Panc1 (cell line): ENCODE data around the gene CMTM8. TPM values are rescaled to one million over a fixed set of nuclear protein-coding genes. Genes with fewer than 3 reads are reported as not detected.

Experiments
- ATAC-seq: fragments of 200-7000 bp; cut with Tn5 transposase; 2 replicates; pipeline ENCODE4 v1.9.1; 2020; ENCODE audit warnings: mild to moderate bottlenecking, moderate library complexity
- BruUV-seq: library from RNA; stranded (reverse); fragments of 400-500 nt; replicated peaks from 2 replicates; lab custom pipeline; 2021; lab: Mats Ljungman, UMichigan
- CTCF ChIA-PET: fragments of 300-600 bp; sonication (Branson Sonifier 250); formaldehyde crosslinking; loops from one replicate; lab custom pipeline; 2022; ENCODE audit warnings: antibody characterized with exemption; lab: Charles Lee
- POLR2A ChIA-PET: fragments of 300-600 bp; sonication (Branson Sonifier 250); formaldehyde crosslinking; loops from one replicate; lab custom pipeline; 2022; ENCODE audit warnings: antibody characterized with exemption; lab: Charles Lee
- DNase-seq: peaks from one replicate; pipeline ENCODE4 v3.0.0-alpha.2; 2010; ENCODE audit warnings: low read depth, low spot score
- H3K27ac ChIP-seq: 2 replicates; pipeline ENCODE4 v1.5.1; 2011; ENCODE audit warnings: mild to moderate bottlenecking, low read length, inconsistent platforms
- H3K27me3 ChIP-seq: fragments of 200-500 bp; sonication (Bioruptor generic); 2 replicates; pipeline ENCODE4 v1.6.0; 2014; ENCODE audit warnings: low read length, inconsistent platforms; ENCODE audit not compliant: control insufficient read depth, insufficient read depth
- H3K36me3 ChIP-seq: fragments of 200-500 bp; sonication (Bioruptor generic); 2 replicates; pipeline ENCODE4 v1.5.1; 2014; ENCODE audit warnings: inconsistent platforms, mild to moderate bottlenecking, low read length, moderate library complexity; ENCODE audit not compliant: control insufficient read depth, insufficient read depth
- H3K4me1 ChIP-seq: 2 replicates; pipeline ENCODE4 v1.5.1; 2011; ENCODE audit warnings: inconsistent platforms, mild to moderate bottlenecking, low read length, moderate library complexity; ENCODE audit not compliant: control insufficient read depth, insufficient read depth
- H3K4me3 ChIP-seq, 2 experiments: 2 replicates each; pipeline ENCODE4 v1.5.1; 2011 to 2012; ENCODE audit warnings: low read depth in 2 of 2, low read length in 2 of 2, mild to moderate bottlenecking in 2 of 2, inconsistent platforms in 1 of 2, moderate library complexity in 1 of 2
- H3K9me3 ChIP-seq: fragments of 200-500 bp; sonication (Bioruptor generic); 2 replicates; pipeline ENCODE4 v1.5.1; 2014; ENCODE audit warnings: low read depth, mild to moderate bottlenecking, inconsistent platforms, low read length, moderate library complexity; ENCODE audit not compliant: control insufficient read depth, insufficient read depth
- CTCF ChIP-seq: fragments of 450-650 bp; IDR thresholded peaks from 2 replicates; pipeline ENCODE4 v1.5.1; 2017; ENCODE audit warnings: mild to moderate bottlenecking
- POLR2AphosphoS5 ChIP-seq: IDR thresholded peaks from 2 replicates; pipeline ENCODE4 v1.6.1; 2012; ENCODE audit warnings: mild to moderate bottlenecking, low read depth, low read length, moderate library complexity
- REST ChIP-seq, 2 experiments: IDR thresholded peaks; 2 replicates each; pipeline ENCODE4 v1.6.1; 2011 to 2012; ENCODE audit warnings: low read depth in 2 of 2, control low read depth in 1 of 2, low read length in 1 of 2, mild to moderate bottlenecking in 1 of 2, moderate library complexity in 1 of 2; ENCODE audit not compliant: insufficient read depth in 1 of 2
- SIN3A ChIP-seq: IDR thresholded peaks from 2 replicates; pipeline ENCODE4 v1.6.1; 2012; ENCODE audit warnings: low read depth, mild to moderate bottlenecking, low read length, moderate library complexity, borderline replicate concordance; ENCODE audit not compliant: insufficient read depth
- TCF7L2 ChIP-seq: IDR thresholded peaks from 2 replicates; pipeline ENCODE4 v1.6.1; 2011; ENCODE audit warnings: mild to moderate bottlenecking, low read depth, low read length, inconsistent platforms
- in situ Hi-C: cut with HindIII; loops from 2 replicates; pipeline ENCODE4 v1.10.0; 2016; ENCODE audit warnings: low sequenced_read_pairs, low pct_unique_long_range_greater_than_20kb
- intact Hi-C: fragments of 100-400 bp; cut with micrococcal nuclease; formaldehyde crosslinking; loops from one replicate; pipeline ENCODE4 v1.10.0; 2022; ENCODE audit not compliant: unreplicated experiment
- total RNA-seq: library from RNA; stranded (reverse); gene quantifications from one replicate; pipeline ENCODE4 v1.2.1, GENCODE V29; 2021; ENCODE audit not compliant: unreplicated experiment

CMTM8 gene
- total RNA-seq, 1 experiment from 2014 or later, result 9.8 TPM

GRCh38 chr3:32325927-32326326 is 87.4 kb downstream of the CMTM8 start:
- DNase-seq (no peak), ATAC-seq (no peak)
- H3K4me3 ChIP-seq, result no peak overlapping the region
- H3K27ac ChIP-seq, result no peak overlapping the region
- H3K4me1 ChIP-seq, result no peaks in the 10 kb centered on the region
- H3K36me3 ChIP-seq, result no peaks in the 10 kb centered on the region
- in situ Hi-C loops, result no loop called here
- CTCF ChIA-PET, result no interaction called here
- H3K27me3 ChIP-seq, result no peaks in the 10 kb centered on the region
- TF ChIP-seq SIN3A (no peak), CTCF (no peak), REST (IDR thresholded peaks at IDR 0.05; ENCODE audit: insufficient read depth in 1 of 2, low read depth in 2 of 2, low read length in 1 of 2) (no peak), TCF7L2 (no peak), POLR2AphosphoS5 (no peak)
- no TSS peak for BruUV-seq
- intact Hi-C loops, result no loop called here
- no peaks in the 10 kb centered on the region for H3K9me3 ChIP-seq
- POLR2A ChIA-PET, result no interaction called here

GRCh38 chr3:32326795-32327194 is 88.3 kb downstream of the CMTM8 start:
- DNase-seq, result no peak
- BruUV-seq, result no TSS peak
- Histone ChIP-seq H3K9me3 (no peaks in the 10 kb centered on the region), H3K27me3 (no peaks in the 10 kb centered on the region), H3K27ac (no peak overlapping the region), H3K36me3 (no peaks in the 10 kb centered on the region), H3K4me3 (no peak overlapping the region), H3K4me1 (no peaks in the 10 kb centered on the region)
- CTCF ChIA-PET, result no interaction called here
- POLR2A ChIA-PET, result no interaction called here
- in situ Hi-C loops, result no loop called here
- intact Hi-C loops, result no loop called here
- no peak for ATAC-seq
- TF ChIP-seq TCF7L2 (no peak), REST (IDR thresholded peaks at IDR 0.05; ENCODE audit: insufficient read depth in 1 of 2, low read depth in 2 of 2, low read length in 1 of 2) (no peak), CTCF (no peak), POLR2AphosphoS5 (no peak), SIN3A (no peak)
